Subcutaneous abdominal adipose tissue (tissue), 5 donors: ENCODE measurements around the gene ACVRL1.

Source experiments
- H3K27ac ChIP-seq: one replicate; pipeline ENCODE4 v1.7.0; 2013; ENCODE audit warnings: low read depth, mild to moderate bottlenecking, inconsistent platforms, low read length, moderate library complexity
- H3K27me3 ChIP-seq, 5 donors: one replicate each; pipeline ENCODE4 v1.7.0; 2013; ENCODE audit warnings: low read length in 5 of 5, inconsistent platforms in 1 of 5; ENCODE audit not compliant: control insufficient read depth in 5 of 5, insufficient read depth in 4 of 5
- H3K36me3 ChIP-seq, 5 donors: one replicate each; pipeline ENCODE4 v1.7.0; 2013; ENCODE audit warnings: low read length in 5 of 5; ENCODE audit not compliant: control insufficient read depth in 5 of 5, insufficient read depth in 5 of 5
- H3K4me1 ChIP-seq, 5 donors: one replicate each; pipeline ENCODE4 v1.7.0; 2013; ENCODE audit warnings: low read length in 5 of 5, mild to moderate bottlenecking in 3 of 5, moderate library complexity in 1 of 5; ENCODE audit not compliant: control insufficient read depth in 5 of 5, insufficient read depth in 5 of 5
- H3K4me3 ChIP-seq, 5 donors: one replicate each; pipeline ENCODE4 v1.7.0; 2013; ENCODE audit warnings: low read length in 5 of 5, low read depth in 1 of 5
- H3K9ac ChIP-seq, 5 donors: one replicate each; pipeline ENCODE4 v1.7.0; 2013; ENCODE audit warnings: low read length in 5 of 5, mild to moderate bottlenecking in 4 of 5, moderate library complexity in 3 of 5
- H3K9me3 ChIP-seq, 5 donors: one replicate each; pipeline ENCODE4 v1.7.0; 2013; ENCODE audit warnings: low read length in 5 of 5; ENCODE audit not compliant: control insufficient read depth in 5 of 5
- donor health status: healthy.
- donor health status: healthy.
- donor health status: healthy.
- donor health status: healthy.
- donor health status: healthy.

The ACVRL1 gene

GRCh38 chr12:51937926-51938325 lies 30.6 kb downstream of the ACVRL1 start:
- no peaks in the 10 kb centered on the region for H3K36me3 ChIP-seq
- H3K9me3 ChIP-seq = no peaks in the 10 kb centered on the region
- H3K27me3 ChIP-seq = no peaks in the 10 kb centered on the region
- H3K27ac ChIP-seq = no peak overlapping the region
- H3K9ac ChIP-seq = no peak overlapping the region
- peaks cover 4 to 14% (median 13%) of the 10 kb centered on the region in 5 donors for H3K4me1 ChIP-seq
- H3K4me3 ChIP-seq = no peak overlapping the region

DNA sequence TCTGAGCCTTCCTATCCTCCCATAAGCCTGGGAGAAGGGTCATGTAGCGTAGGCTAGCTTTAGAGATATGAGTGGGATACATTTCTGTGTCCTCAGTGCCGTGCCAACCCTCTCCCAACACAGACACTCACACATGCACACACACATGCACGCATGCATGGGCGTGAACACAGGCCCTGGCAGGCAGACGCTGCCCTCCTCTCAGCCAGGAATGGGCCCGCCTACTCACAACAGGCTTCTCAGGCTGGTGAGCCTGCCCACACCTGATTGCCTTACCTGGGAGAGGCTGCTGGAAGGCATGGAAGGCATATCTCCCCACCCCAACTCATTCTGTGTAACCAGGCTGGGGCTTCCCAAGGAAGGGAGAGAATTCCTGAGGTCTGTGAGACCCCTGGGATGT lies 31.4 kb downstream of the ACVRL1 start:
- Histone ChIP-seq H3K4me3 (no peak overlapping the region), H3K4me1 (peaks cover 4 to 14% (median 13%) of the 10 kb centered on the region in 5 donors), H3K27me3 (no peaks in the 10 kb centered on the region), H3K9me3 (peaks cover 0 to 4% (median under 1%) of the 10 kb centered on the region in 5 donors), H3K9ac (no peak overlapping the region), H3K27ac (no peak overlapping the region), H3K36me3 (no peaks in the 10 kb centered on the region)

DNA sequence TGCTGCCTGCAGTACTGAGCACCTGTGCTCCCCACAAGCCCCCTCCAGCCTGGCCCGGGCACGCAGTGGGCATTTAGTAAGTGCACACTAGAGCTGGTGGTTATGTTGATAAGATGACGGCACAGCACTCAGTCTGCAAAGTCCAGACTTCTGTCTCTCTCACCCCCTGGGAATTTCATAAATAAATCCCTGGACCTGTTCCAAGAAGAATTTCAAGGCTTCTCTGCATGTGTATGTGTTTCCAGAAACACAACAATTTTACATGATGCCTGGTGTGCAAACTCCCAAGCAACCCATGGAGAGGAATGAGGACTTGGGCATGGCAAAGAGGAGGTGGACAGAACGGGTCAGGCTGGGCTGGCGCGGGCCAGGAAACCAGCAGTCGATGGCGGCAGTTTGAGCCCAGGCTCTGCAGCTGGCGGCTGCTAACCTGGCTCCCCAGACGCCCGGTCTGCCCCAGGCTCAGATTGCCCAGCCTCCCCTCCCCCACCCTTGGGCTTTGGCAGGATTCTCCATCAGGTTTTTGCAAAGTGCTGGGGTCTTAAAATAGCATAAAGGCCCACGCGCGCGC lies 33.8 kb downstream of the ACVRL1 start:
- peaks cover 4 to 14% (median 13%) of the 10 kb centered on the region in 5 donors for H3K4me1 ChIP-seq
- no peak overlapping the region for H3K9ac ChIP-seq
- H3K36me3 ChIP-seq = no peaks in the 10 kb centered on the region
- H3K27ac ChIP-seq = no peak overlapping the region
- no peak overlapping the region for H3K4me3 ChIP-seq
- no peaks in the 10 kb centered on the region for H3K27me3 ChIP-seq
- H3K9me3 ChIP-seq = peaks cover 0 to 17% (median 13%) of the 10 kb centered on the region in 5 donors

DNA sequence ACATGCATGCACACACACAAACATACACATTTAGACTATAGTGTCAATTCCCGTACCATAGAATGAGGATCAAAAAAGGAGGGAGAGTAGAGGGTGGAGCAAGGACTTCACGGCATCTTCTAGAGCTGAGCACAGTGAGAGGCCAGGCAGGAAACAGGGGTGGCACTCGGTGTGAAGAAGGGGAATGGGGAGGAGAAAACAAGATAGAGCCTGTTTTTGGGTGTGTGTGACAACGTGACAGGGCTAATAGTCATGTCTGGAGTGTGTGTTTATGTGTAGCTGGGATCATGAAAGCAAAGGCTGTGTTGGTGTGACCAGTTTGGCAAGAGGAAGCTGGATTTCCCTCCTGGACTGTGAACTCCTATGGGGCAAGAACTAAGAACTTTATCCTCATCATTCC lies 34.3 kb downstream of the ACVRL1 start:
- no peaks in the 10 kb centered on the region for H3K27me3 ChIP-seq
- no peak overlapping the region for H3K4me3 ChIP-seq
- H3K27ac ChIP-seq = no peak overlapping the region
- H3K4me1 ChIP-seq = peaks cover 4 to 14% (median 13%) of the 10 kb centered on the region in 5 donors
- no peaks in the 10 kb centered on the region for H3K36me3 ChIP-seq
- no peak overlapping the region for H3K9ac ChIP-seq
- H3K9me3 ChIP-seq = peaks cover 0 to 17% (median 13%) of the 10 kb centered on the region in 5 donors

DNA sequence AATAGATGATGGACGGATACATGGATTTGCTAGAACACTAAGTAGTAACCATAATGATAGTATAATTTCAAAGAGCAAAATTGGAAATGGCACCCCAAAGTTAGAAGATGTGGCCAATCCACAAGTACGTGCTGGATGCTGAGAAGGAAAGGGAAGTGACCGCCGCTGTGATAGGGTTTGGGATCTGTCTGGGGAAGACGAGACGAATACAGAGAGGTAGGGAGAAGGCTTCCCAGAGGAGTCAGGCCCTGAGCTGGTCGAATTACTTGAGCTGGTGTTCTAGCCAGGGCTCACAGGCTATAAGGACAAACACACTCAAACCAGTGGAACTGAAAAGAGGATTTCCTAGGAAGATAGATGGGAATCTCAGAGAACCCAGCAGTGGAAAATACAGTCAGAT lies 34.8 kb downstream of the ACVRL1 start:
- Histone ChIP-seq H3K27me3 (no peaks in the 10 kb centered on the region), H3K9ac (no peak overlapping the region), H3K4me3 (no peak overlapping the region), H3K4me1 (peaks cover 4 to 14% (median 13%) of the 10 kb centered on the region in 5 donors), H3K9me3 (peaks cover 0 to 17% (median 13%) of the 10 kb centered on the region in 5 donors), H3K27ac (no peak overlapping the region), H3K36me3 (no peaks in the 10 kb centered on the region)

DNA sequence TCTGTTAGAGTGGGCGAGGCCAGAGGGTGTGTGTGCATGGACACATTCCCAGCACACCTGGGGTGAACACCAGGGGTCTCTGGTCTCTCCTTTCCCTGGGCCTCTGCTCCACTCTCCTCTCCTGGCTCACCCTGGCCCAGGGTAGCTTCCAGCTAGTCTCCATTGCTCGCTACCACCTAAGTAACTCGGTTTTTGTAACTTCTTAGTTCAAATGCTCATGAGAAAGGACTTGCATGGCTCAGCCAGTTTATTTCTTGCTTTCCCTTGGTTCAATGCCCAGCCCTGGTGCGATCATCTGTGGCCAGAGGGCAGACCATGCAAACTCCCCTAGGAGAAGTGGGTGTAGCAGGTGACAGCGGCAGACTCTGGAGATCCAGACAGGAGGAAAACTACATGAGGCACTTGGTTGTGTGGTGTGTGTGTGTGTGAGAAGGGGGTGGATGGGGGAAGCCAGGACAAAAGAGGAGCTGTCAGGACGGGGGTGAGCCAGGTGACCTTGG lies 35.2 kb downstream of the ACVRL1 start:
- no peak overlapping the region for H3K27ac ChIP-seq
- no peak overlapping the region for H3K9ac ChIP-seq
- no peaks in the 10 kb centered on the region for H3K36me3 ChIP-seq
- H3K4me3 ChIP-seq = no peak overlapping the region
- H3K4me1 ChIP-seq = peaks cover 4 to 14% (median 13%) of the 10 kb centered on the region in 5 donors
- H3K9me3 ChIP-seq = peaks cover 0 to 17% (median 13%) of the 10 kb centered on the region in 5 donors
- no peaks in the 10 kb centered on the region for H3K27me3 ChIP-seq

DNA sequence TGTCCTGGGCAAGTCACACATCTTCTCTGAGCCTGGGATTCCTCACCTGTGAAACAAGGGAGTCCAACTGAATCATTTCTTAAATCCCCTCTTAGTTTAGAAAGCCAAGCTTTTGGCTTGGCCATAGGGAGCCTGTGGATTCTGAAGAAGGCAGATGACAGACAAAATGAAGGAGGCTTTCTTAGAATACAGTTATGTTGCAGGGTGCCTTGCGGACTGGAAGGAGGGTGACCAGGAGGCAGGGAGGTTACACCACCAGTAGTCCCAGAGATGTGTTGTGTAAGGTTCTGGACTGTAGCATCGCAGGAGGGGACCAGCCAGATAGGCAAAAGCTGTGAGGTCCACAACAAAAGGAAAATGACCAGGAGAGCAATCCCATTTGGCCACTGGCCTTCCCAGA lies 36.0 kb downstream of the ACVRL1 start:
- Histone ChIP-seq H3K9me3 (peaks cover 0 to 17% (median 13%) of the 10 kb centered on the region in 5 donors), H3K4me3 (no peak overlapping the region), H3K27me3 (no peaks in the 10 kb centered on the region), H3K9ac (no peak overlapping the region), H3K27ac (no peak overlapping the region), H3K4me1 (peaks cover 4 to 14% (median 13%) of the 10 kb centered on the region in 5 donors), H3K36me3 (no peaks in the 10 kb centered on the region)

DNA sequence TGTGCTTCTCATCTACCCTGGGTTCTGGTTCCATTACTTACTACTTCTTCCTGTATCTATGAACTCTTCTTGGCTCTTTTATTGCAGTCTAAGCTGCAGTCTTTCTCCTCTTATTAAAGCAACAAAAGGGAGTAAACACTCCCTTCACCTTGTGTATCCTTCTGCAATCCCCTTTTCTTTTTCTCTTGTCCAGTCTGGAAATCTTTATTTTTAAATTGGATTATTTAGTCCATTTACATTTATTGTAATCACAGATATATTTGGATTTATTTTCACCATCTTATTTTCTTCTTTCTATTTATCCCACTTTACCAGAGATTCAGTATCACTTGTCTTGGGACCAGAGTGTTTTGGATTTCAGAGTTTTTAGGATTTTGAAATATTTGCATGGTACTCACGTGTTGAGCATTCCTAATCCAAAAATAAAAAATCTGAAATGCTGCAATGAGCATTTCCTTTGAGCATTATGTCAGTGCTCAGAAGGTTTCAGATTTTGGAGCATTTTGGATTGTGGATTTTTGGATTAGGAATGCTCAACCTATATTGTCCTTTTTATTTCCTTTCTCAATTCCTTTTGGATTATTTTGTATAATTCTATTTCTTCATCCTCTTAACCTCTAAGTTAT lies 37.4 kb downstream of the ACVRL1 start:
- H3K9me3 ChIP-seq = peaks cover 0 to 17% (median 13%) of the 10 kb centered on the region in 5 donors
- no peak overlapping the region for H3K27ac ChIP-seq
- no peaks in the 10 kb centered on the region for H3K36me3 ChIP-seq
- H3K27me3 ChIP-seq = no peaks in the 10 kb centered on the region
- no peak overlapping the region for H3K4me3 ChIP-seq
- H3K4me1 ChIP-seq = peaks cover 4 to 14% (median 13%) of the 10 kb centered on the region in 5 donors
- H3K9ac ChIP-seq = no peak overlapping the region

DNA sequence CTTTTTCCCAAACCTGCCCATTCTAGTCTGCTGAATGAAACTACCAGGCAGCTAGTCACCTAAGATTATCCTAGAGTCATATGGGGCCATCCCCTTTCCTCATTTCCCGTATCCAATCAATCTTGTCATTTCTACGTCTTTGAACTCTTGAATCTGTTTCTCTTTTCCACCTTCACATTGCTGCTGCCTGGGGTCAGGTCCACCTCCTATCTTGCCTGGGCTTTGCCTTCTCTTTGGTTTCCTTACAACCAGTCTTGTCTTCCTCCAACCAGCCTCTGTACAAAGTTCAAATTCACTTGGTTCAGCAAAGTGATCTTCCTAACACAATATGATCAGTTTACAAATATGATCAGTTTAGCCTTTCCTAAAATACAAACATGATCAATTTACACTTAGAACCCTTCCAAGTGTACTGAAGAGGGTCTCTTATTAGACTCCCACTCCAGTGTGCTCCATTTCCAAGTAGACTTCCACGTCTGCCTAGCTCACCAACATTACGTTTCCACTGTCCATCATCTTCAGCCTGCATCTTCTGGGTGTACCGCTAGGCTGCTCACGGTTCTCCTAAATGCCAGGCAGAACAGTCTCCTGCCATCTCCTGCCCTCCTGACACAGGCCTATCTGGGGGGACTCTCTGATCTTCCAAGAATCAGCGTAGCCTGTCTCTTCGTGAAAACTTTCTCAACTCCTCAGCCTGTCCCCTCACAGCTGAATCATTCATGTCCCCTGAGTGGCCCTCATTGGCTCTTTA lies 40.1 kb downstream of the ACVRL1 start:
- Histone ChIP-seq H3K27me3 (no peaks in the 10 kb centered on the region), H3K4me1 (peaks cover 0 to 12% (median 9%) of the 10 kb centered on the region in 5 donors), H3K27ac (no peak overlapping the region), H3K9me3 (peaks cover 0 to 17% (median 13%) of the 10 kb centered on the region in 5 donors), H3K9ac (no peak overlapping the region), H3K36me3 (no peaks in the 10 kb centered on the region), H3K4me3 (no peak overlapping the region)

- no peak overlapping the region for H3K4me3 ChIP-seq
- H3K9me3 ChIP-seq = peaks cover 0 to 17% (median 13%) of the 10 kb centered on the region in 5 donors
- no peaks in the 10 kb centered on the region for H3K36me3 ChIP-seq
- H3K27me3 ChIP-seq = no peaks in the 10 kb centered on the region
- H3K27ac ChIP-seq = no peak overlapping the region
- no peak overlapping the region for H3K9ac ChIP-seq
- peaks cover 0 to 18% (median 16%) of the 10 kb centered on the region in 5 donors for H3K4me1 ChIP-seq
Measured at GRCh38 chr12:51948066-51948465, 40.8 kb downstream of the ACVRL1 start.
